Epidermal melanocyte (primary cell): ENCODE measurements around the gene COL23A1.

ENCODE experiments used
- DNase-seq: peaks from one replicate; pipeline ENCODE4 v3.0.0; 2011; ENCODE audit warnings: low spot score; ENCODE audit not compliant: insufficient read length

Gene COL23A1

DNA sequence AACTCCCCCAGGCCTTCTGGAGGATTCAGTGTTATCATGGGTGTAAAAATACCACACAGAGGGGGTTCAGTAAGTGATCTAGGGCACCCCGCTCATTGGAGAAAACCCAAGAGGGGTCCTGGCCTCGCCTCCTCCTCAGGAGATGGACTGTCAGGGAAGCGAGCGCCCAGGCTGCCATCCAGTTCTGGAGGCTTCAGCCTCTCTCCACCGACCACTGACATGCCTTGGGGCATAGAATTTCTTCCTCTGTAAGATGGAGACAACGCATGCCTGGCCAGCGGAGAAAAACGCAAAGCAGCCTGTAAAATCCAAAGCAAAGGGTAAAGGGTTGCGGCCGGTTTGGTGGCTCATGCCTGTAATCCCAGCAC lies 165.4 kb downstream of the COL23A1 start:
- no peak for DNase-seq

DNA sequence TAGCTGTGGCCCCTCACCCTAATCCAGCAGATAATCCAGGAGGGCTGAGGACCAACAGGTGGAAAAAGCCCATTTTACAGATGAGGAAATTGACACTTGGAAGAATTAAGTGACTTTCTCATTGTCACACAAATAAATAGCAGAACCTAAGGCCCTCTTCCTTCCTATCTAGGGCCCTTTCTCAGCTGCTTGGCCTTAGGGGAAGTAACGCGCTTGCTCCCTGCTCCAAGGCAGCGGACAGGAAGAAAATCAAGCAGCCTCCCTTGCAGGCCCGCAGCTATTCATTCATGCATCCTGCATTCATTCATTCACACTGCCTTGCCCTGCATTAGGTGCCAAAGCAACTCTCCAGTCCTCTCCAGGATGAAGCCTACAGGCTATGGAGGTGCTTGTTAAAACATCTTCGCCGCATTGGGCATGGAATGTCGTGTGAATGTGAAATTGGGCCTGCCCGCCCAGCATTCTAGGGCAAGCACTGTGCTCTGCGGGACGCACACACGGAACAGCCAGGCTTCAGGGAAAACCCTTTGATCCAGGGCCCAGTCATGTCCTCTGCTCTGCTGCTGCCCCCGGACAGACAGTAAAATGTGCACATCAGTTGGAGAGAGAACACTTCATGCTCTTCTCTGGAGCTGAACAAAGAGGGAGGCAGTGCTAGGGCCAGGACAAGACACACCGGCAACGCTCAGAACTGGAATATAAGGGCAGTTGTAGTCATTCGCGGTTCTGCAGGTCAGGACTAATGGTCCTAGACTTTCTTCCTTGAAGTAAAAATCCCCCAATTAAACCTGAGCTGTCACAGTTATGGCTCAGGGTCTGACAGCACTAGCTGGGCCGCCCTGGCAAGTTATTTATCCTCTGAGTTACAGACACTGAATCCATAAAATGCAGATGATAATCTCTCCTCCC lies 166.0 kb downstream of the COL23A1 start:
- DNase-seq: no peak

GRCh38 chr5:178423431-178423830 lies 166.8 kb downstream of the COL23A1 start:
- DNase-seq: no peak

GRCh38 chr5:178422400-178422775 lies 167.8 kb downstream of the COL23A1 start:
- no peak for DNase-seq

- no peak for DNase-seq
These were observed 168.3 kb downstream of the COL23A1 start for GRCh38 chr5:178421699-178422399.

DNA sequence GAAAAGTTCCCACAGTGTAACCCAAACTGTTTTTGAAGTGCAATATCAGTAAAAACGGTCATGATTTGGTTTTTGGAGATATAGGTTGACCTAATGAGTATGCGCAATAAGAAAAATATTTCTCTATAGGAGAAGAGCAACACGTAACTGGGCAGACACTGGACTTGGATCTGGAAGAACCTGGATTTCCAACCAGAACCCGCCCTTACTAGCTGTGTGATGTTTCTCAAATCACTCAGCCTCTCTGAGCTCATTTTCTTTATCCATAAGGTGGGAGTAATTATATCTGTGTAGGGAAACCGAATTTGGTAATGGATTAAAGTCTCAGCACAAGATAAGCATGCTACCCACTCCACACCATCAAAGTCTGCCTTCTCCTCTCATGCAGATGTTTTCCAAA lies 169.1 kb downstream of the COL23A1 start:
- no peak for DNase-seq

GRCh38 chr5:178420354-178420781 lies 169.8 kb downstream of the COL23A1 start:
- no peak for DNase-seq

GRCh38 chr5:178419651-178420050 lies 170.5 kb downstream of the COL23A1 start:
- DNase-seq: no peak

GRCh38 chr5:178419196-178419595 lies 171.0 kb downstream of the COL23A1 start:
- DNase-seq: no peak

DNA sequence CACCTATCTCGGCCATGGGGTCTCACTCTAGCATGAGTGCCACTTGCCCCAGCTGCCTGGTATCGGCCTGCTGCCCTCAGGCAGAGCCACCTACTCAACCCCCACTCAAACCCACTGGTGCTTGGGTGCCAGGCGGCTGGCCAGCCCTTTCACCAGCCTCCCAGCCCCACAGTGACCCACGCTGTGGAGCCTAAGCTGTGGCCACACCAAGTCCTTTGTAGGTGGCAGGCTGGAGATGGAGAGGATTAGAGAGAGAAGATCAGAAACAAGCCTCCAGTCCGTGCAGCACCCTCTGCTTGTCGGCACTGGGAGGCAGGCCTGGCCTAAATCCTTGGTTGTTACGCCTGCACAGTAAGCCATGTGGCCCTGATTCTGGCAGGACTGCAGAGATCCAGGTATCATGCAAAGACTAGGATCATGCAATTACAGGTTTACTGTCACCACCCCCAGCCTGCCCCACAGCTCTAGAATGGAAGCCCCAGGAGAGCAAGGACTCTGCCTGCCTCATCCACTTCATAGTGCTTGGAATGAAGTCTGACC lies 171.7 kb downstream of the COL23A1 start:
- no peak for DNase-seq

GRCh38 chr5:178418031-178418430 lies 172.2 kb downstream of the COL23A1 start:
- DNase-seq: no peak

- DNase-seq: no peak
These were observed 172.8 kb downstream of the COL23A1 start for GRCh38 chr5:178417391-178417811.

- DNase-seq: no peak
These were observed 173.3 kb downstream of the COL23A1 start for GRCh38 chr5:178416919-178417318.

GRCh38 chr5:178416206-178416882 lies 173.8 kb downstream of the COL23A1 start:
- DNase-seq: no peak

DNA sequence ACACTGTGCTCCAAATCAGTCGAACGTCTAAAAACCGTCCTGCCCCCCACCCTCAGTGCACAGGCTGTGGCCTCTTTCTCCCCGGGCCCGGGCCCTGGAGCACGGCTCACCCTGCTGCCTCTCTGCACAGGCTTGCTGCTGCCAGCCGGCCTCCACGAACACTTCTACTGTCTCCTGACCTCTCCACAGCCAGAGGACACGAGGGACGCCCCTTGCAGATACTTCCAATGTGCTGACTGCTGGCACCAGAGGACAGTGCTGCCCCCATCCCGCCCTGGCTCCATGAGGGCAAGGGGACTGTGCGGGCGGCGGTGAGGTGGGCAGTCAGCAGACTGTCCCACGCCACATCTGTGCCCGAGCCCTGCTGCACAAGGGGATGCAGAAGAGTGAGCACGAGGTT lies 174.8 kb downstream of the COL23A1 start:
- DNase-seq: no peak

GRCh38 chr5:178413988-178414387 lies 176.2 kb downstream of the COL23A1 start:
- DNase-seq: no peak

GRCh38 chr5:178411083-178411482 lies 179.1 kb downstream of the COL23A1 start:
- DNase-seq: no peak

DNA sequence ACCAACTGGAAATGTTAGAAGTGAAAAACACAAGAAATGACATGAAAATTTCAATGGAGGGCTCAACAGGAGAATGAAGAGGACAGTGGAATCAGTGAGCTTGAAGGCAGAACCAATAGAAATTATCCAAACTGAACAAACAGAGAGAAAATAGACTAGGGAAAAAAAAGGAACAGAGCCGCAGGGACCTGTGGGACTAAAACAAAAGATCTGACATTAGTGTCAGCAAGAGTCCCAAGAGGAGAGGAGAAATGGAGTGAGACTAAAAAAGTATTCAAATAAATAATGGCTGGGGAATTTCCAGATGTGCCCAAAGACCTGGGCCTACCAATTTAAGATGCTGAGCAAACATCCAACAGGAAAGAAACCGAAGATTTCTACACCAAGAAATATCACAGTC lies 182.5 kb downstream of the COL23A1 start:
- no peak for DNase-seq

DNA sequence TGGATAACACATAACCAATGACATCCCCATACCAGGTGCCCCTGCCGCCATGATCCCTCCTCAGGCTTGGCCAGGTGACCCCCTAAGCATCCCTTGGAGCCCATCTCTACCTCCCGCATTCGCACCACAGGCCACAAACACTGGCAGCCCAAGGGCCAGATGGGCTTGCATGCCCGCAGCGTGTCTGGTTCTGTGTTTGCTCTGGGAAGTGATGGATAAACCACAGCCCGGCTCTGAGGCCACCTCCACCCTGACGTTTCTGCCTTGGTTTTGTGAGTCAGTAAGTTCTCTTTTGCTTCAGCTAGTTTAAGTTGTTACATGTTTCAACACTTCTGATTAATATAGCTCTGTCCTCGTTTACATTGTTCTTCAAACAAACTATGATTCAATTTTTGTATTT lies 185.2 kb downstream of the COL23A1 start:
- no peak for DNase-seq

DNA sequence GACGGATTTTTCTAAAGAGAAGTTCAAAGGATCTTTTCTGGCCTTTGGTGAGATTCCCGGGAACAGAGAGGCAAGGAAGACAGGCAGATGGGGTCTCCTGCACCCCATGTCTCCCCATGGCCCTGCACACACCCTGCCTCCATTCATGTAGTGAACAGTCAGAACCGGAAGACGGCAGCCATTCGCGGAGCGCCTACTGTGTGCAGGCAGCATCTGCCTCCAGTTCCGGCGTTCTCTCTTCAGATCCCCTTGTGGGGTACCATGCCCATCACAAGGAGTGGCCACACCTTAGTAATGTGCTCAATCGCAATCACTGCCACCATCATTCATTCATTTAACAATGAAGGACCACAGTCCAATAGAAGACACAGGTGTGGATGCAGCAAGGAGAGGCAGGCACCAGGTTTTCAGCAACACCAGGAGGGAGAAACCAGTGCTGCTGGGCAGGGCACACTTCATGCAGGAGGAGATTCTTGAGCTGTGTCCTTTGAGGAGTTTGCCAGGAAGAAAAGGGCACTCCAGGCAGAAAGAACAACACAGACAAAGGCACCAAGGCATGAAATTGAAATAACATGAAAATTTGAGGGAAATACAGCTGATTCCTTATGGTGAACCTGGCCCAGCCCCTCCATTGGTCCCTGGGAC lies 186.1 kb downstream of the COL23A1 start:
- DNase-seq: no peak

DNA sequence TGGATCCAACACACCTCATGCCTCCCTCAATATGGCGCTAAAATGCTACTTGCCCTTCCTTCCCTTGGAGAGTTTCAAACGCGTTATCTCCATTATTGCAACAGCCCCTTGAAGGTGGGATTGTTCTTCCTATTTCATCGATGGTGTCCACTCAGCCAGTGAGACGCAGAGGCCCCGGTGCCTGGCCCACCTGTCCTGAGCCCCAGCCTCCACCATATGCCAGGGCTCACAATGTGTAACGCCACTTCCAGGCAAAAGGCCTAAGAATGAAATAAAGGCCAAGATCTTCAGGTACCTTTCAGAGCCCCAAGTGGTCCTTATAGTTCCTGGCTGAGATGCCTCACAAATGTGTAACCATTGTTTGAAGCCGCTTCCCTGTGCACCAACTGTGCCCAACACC lies 186.8 kb downstream of the COL23A1 start:
- DNase-seq: no peak
